HG02840 (cell line): ENCODE results near the gene PNKD.

Source experiments
- ATAC-seq: cut with Tn5 transposase; IDR thresholded peaks from one replicate; pipeline ENCODE4 v1.9.1; 2021; ENCODE audit warnings: mild to moderate bottlenecking, moderate library complexity, moderate number of reproducible peaks; ENCODE audit not compliant: unreplicated experiment, low FRiP score

PNKD gene

DNA sequence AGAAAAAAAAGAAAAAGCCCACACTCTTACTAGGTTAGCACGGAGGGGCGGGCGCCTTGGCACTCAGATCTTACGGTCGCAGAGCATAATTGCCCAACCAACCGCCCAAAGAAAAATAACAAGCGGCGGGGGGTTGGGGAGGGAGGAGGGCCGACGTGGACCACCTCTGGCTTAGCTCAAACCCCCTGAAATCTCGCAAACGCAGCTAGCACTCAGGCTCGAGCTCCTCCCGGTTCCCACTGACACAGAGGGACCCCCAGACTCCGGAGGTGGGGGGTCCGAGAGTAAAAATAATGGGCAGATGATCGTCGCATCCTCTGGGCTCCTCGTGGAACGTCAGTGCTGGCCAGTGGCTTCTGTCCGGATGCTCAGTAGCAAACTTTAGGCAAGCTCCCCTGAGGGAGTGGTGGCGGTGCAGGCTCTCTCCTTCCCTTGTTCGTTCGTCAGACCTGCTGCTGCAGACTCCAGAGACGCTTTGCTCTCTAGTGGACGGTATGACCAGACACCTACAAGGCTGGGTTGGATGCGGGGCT lies 98.4 kb downstream of the PNKD start:
- ATAC-seq, result no peak

DNA sequence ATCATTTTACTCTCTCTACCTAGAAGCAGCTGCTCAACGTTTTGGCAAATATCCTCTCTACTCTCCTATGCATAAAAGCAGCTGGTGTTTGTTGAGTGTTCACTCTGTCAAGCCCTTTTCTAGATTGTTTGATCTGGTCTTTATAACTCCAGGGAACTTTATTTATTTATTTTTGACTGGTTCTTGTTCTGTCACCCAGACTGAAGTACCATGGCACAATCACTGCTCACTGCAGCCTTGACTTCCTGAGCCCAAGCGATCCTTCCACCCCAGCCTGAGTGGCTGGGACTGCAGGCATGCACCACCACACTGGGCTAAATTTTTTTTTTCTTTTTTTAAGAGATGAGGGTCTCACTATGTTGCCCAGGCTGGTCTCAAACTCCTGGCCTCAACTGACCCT lies 99.0 kb downstream of the PNKD start:
- ATAC-seq, result no peak

DNA sequence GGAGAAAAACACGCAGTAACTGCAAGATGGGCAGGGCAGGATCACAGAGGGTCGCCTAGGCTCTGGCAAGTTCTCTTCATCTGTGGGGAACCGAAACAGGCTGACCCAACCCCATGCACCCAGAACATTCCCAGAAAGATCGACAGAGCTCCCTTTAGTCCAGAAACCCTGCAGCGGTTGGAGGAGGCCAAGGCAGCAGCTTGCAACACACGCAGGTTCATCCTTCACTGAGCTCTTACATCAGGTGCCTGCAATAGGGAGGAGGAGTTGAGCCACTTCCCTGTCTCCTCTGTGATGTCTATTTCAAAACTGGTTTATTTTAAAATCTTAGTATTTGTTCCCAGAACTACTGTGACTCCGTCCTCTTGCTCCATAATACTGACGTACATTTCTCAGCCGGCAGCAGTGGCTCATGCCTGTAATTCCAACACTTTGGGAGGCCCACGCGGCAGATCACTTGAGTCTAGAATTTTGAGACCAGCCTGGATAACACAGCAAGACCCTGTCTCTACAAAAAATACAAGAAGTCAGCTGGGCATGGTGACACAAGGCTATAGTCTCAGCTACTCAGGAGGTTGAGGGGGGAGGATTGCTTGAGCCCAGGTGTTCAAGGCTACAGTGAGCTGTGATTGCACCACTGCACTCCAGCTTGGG lies 100.2 kb downstream of the PNKD start:
- no peak for ATAC-seq

DNA sequence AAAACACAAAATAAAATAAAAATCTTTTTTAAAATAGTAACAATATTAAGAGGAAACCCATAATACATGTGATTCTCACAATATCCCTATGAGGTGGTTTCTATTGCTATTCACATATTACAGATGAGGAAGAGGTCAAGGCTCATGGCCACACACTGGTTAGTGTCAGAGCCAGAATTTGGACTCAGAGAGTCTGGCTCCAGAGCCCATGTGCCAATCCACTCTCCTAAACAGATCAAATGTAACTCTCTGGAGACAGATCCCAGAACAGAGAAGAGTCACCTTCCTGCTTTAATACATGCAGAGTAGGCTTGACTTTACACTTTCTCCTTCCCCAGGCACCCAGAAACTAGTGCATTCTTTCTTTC lies 101.6 kb downstream of the PNKD start:
- ATAC-seq, result no peak

DNA sequence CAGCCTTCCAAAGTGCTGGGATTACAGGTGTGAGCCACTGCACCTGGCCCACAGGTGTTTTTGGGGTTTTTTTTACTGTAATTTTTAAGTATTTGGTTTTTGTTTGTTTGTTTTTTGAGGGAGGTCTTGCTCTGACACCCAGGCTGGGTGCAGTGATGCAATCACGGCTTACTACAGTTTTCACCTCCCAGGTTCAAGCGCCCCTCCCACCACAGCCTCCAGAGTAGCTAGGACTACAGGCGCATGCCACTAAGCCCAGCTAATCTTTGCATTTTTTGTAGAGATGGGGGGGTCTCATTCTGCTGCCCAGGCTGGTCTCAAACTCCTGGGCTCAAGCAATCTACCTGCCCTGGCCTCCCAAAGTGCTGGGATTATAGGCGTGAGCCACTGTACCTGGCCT lies 104.5 kb downstream of the PNKD start:
- no peak for ATAC-seq

DNA sequence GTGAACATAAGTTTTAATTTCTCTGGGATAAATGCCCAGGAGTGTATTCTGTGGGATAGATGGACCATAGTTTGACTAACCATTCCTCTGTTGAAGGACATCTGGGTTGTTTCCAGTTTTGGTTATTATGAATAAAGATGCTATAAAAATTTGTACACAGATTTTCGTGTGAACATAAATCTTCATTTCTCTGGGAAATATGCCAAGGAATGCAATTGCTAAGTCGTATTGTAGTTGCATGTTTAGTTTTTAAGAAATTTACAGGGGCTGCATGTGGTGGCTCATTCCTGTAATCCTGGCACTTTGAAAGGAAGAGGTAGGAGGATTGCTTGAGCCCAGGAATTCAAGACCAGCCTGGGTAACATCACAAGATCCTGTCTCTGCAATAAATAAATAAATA lies 104.9 kb downstream of the PNKD start:
- no peak for ATAC-seq

DNA sequence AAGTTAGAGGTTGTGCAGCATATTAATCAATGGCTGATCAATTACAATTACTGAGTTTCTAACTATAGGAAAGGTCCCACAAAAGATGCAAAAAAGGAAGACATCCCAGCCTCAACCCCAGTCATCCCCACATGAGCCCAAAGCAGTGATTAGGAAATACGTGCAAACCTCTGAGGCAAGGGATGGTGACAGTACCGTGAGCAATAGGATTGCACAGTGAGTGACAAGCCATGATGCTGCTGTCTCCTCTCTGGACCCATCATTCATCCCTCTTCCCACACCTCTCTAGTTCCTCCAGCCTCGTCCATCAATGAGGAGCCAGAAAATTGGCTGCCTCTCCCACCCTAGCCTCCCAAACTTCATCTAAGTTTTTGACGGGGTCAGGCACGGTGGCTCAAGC lies 107.7 kb downstream of the PNKD start:
- no peak for ATAC-seq

DNA sequence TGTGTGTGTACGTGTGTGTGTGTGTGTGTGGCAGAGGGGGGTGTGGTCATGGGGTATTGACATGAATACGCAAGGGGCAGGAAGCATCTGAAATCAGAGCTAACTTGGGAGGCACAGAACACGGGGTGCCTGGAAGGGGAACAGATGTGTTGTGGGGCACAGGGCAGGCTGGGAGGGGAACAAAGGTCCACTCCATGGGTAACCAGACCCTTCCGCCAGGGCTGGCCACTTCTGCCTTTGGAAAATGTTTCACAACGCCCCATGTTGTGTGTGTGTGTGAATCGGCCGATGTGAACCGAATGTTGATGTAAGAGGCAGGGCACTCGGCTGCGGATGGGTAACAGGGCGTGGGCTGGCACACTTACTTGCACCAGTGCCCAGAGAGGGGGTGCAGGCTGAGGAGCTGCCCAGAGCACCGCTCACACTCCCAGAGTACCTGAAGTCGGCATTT lies 111.6 kb downstream of the PNKD start, which contains the start of gene SLC11A1:
Gene SLC11A1, plus strand, starts transcription at position 358 of the 451 bp plus-strand sequence. CDS start 96 bp downstream, outside the sequence.
- no peak for ATAC-seq

DNA sequence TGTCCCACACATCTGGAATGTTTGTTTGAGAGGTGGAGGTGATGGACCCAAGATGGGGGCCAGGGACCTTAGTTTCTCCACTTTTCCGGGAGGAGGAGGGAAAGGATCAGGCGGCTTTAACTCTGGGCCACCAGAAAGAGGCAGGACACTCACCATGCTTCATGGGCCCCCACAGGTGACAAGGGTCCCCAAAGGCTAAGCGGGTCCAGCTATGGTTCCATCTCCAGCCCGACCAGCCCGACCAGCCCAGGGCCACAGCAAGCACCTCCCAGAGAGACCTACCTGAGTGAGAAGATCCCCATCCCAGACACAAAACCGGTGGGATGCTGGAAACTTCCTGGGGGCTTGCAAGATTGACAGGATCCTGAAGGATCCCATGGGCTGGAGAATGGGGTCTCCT lies 112.5 kb downstream of the PNKD start:
- ATAC-seq, result no peak

DNA sequence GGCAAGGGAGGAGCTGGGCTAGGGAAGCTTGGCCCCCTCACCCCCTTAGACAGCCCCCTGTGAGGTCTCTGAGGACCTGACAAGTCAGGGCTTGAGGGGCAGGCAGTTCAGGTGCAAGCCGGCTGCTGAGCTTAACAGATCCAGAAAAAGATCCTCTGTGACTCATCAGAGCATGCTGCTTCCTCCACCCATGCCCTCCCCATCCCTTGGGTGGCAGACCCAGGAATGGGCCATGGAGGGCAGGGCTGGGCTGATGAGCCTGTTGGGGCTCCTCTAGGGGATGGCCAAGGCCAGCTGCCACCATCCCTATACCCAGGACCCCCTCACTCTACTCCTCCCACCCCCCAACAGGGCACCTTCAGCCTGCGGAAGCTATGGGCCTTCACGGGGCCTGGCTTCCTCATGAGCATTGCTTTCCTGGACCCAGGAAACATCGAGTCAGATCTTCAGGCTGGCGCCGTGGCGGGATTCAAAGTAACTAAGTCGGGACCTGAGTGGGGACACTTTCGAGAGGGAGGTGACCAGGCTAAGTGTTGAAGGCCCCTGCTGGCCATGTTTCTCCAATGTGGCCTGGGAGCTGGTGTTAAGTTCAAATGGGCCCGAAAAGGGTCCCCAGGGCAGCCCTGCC lies 113.7 kb downstream of the PNKD start:
- no peak for ATAC-seq

DNA sequence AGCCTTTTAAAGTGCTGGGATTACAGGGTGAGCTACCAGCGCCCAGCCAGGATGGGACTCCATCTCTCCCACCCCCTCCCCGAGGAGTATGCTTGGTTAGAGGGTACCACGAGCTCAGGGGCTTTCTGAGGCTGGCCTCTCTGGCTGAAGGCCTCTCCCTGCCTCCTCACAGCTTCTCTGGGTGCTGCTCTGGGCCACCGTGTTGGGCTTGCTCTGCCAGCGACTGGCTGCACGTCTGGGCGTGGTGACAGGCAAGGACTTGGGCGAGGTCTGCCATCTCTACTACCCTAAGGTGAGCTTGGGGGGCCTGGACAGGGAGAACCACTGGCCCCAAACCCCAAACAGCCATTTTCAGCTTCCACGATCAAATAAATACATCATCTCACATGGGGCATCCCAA lies 114.7 kb downstream of the PNKD start:
- ATAC-seq, result no peak

DNA sequence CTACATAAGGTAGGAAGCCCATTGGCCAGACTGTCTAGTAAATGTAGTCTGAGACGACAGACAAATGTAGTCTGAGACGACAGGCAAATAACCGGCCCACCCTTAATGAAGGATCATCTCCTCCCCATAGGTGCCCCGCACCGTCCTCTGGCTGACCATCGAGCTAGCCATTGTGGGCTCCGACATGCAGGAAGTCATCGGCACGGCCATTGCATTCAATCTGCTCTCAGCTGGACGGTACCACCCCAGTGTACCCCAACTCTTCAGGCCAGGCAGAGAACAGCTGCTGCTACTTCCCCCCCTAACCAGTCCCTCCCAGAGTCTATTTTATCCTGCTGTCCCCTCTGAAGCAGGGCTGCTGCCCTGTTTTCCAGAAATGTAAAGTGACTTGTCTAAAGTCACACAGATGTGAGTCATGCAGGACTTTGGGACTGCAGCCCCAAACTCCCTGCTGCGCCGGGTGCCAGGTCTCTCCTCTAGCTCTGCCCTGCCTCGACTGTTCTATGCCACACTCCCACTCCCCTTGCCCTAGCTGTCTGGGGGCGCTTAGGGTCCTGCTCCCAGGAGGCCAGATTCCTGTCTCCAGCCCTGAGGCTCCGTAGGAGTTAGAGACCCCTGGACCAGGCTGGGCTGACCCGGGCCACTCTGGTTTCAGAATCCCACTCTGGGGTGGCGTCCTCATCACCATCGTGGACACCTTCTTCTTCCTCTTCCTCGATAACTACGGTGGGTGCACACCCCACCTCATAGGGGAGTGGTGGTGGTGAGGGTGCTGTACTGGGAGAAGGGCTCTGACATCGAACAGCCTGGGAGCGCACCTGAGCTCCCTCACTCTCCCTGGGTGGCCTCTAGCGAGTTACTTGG lies 116.4 kb downstream of the PNKD start:
- ATAC-seq, result no peak

DNA sequence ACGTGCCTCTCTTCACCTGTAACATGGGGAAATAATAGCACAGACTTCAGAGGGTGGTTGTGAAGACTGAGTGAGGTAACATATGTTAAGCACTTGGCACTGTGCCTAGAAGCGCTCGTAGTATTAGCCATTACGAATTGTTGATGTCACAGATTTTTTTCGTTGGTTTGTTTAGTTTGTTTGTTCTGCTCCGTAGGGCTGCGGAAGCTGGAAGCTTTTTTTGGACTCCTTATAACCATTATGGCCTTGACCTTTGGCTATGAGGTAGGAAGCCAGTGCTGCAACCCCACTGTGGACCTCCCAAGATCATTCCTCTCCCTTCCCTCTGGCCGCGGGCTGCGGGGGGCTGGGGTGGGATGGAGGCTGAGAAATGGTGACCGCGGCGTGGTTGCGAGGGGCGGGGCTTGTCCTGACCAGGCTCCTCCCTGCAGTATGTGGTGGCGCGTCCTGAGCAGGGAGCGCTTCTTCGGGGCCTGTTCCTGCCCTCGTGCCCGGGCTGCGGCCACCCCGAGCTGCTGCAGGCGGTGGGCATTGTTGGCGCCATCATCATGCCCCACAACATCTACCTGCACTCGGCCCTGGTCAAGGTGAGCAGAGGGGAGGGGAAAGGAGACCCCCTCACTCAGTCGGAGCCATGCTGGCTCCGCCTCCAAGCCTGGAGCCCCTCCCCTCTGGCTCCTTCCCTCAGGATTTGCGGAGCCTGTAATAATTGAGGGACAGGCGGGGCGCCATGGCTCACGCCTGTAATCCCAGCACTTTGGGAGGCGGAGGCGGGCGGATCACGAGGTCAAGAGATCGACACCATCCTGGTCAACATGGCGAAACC lies 117.3 kb downstream of the PNKD start:
- no peak for ATAC-seq

DNA sequence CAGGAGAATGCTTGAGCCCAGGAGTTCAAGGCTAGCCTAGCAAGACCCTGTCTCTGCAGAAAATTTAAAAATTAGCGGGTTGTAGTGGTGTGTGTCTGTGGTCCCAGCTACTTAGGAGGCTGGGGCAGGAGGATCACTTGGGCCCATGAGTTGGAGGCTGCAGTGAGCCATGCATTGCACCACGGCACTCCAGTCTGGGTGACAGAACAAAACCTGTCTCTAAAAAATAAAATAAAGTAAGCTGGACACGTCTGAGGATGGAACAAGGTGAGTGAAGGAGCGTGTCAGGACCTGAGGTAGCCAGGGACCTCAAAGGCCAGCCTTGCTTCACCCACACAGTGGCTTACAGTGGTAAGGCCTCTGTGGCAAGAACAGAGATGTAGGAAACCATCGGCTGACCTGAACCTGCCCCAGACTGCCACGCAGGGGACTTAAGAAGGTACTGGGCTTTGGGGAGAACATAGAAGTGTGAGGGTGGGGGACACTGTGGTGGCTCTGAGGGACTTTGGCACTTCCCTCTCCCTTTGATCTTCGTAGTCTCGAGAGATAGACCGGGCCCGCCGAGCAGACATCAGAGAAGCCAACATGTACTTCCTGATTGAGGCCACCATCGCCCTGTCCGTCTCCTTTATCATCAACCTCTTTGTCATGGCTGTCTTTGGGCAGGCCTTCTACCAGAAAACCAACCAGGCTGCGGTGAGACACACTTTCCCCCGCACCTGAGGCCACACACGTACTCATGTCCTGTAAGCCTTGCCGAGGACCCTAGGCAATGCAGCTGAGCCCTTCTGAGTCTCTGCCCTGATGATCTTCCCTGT lies 119.2 kb downstream of the PNKD start:
- ATAC-seq, result no peak

DNA sequence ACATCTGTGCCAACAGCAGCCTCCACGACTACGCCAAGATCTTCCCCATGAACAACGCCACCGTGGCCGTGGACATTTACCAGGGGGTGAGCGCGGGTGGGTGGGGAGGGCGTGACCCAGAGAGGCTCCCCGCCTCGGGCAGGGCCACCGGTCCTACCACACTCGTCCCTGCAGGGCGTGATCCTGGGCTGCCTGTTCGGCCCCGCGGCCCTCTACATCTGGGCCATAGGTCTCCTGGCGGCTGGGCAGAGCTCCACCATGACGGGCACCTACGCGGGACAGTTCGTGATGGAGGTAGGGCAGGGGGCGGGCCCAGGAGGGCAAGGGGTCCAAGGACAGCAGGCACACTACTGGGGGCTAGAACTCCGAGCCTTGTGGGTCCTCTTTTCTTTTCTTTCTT lies 120.9 kb downstream of the PNKD start:
- no peak for ATAC-seq

DNA sequence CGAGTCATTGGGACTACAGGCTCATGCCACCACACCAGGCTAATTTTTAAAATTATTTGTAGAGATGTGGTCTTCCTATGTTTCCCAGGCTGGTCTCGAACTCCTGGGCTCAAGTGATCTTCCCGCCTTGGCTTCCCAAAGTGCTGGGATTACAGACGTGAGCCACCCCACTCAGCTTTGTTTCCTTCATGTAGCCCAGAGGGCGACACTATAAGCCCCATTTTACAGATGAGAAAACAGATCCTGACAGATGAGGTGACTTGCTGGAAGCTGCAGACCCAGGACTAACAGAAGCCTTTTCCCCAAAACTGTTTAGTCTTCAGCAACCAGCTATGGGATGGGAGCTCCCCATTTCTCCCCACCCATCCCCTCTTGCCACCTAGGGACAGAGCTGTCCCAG lies 122.1 kb downstream of the PNKD start:
- ATAC-seq, result no peak

DNA sequence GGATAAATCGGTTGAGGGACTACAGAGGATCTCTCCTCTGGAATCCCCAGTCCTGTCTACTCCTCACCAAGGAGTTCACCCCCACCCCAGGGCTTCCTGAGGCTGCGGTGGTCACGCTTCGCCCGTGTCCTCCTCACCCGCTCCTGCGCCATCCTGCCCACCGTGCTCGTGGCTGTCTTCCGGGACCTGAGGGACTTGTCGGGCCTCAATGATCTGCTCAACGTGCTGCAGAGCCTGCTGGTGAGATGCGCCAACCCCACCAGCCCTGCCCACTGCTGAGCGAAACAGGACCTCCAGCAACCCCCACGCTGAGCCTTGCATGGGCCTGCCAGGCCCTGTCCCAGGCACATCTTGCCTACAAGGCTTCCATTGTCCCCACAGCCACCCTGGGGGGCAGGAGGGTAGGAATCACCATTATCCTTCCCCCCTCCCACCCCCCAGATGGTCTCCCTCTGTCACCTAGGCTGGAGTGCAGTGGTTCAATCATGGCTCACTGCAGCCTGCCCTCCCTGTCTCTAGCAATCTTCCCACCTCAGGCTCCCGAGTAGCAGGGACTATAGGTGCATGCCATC lies 122.7 kb downstream of the PNKD start:
- ATAC-seq, result no peak

DNA sequence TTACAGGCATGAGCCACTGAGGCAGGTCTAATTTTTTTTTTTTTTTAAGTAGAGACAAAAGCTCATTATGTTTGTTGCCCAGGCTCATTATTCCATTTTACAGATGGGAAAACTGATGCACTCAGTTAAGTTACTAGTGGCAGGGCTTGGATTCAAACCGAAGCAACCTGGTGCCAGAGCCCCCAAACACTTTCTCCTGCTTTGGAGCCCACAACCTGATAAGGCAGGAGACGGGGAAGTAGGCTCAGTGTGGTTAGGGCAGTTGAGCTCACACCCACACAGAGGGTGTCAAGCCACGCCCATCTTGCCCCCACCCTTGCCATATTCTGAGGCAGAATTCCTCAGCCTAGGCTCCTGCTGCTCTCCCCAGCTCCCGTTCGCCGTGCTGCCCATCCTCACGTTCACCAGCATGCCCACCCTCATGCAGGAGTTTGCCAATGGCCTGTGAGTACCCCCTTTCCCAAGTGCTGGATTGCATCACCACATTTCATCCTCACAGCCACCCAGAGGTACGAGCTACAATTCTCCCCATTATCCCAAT lies 123.5 kb downstream of the PNKD start:
- ATAC-seq, result no peak
